Testis (tissue), 3 donors: ENCODE measurements around the gene OCA2. TPM values are rescaled to one million over a fixed set of nuclear protein-coding genes. Genes with fewer than 3 reads are reported as not detected.
"Not testable (repeated sequence)": the region's sequence is repeated elsewhere in the genome, so short reads cannot be mapped to it uniquely, and the experiment has no call there.

ENCODE experiments used
- DNase-seq: peaks from one replicate; pipeline ENCODE4 v3.0.0-alpha.2; 2019
- H3K27ac ChIP-seq, 2 donors: fragments of 200-600 bp; sonication (generic); one replicate each; pipeline ENCODE4 v1.5.1; 2019
- H3K27me3 ChIP-seq: fragments of 200-600 bp; sonication (generic); one replicate; pipeline ENCODE4 v1.5.1; 2019
- H3K36me3 ChIP-seq: fragments of 200-600 bp; sonication (generic); one replicate; pipeline ENCODE4 v1.5.1; 2017; ENCODE audit warnings: low read depth; ENCODE audit errors: missing control alignments
- H3K4me1 ChIP-seq: fragments of 200-600 bp; sonication (generic); one replicate; pipeline ENCODE4 v1.5.1; 2019
- H3K4me3 ChIP-seq, 2 donors: fragments of 200-600 bp; sonication (generic); one replicate each; pipeline ENCODE4 v1.5.1; 2017 to 2019
- H3K9me3 ChIP-seq: fragments of 200-600 bp; sonication (generic); one replicate; pipeline ENCODE4 v1.5.1; 2017
- POLR2A ChIP-seq: fragments of 450-650 bp; IDR thresholded peaks from one replicate; pipeline ENCODE4 v1.6.1; 2017; ENCODE audit warnings: antibody characterized with exemption, mild to moderate bottlenecking, moderate library complexity
- WGBS, 2 donors: methylation state at CpG; one replicate each; pipeline ENCODE4 v1.1.5; 2018; 5-methylcytosine and 5-hydroxymethylcytosine counted together
- intact Hi-C: fragments of 100-400 bp; cut with DNase I; formaldehyde crosslinking; loops from one replicate; pipeline ENCODE4 v1.15.1; 2023; ENCODE audit warnings: low total_unique reads
- polyA plus RNA-seq: library from polyadenylated mRNA; stranded (reverse); fragments of 350-450 nt; fragmentation: Illumina TruSeq; extraction: RNeasy Lipid Tissue Mini Kit (QIAGEN cat#74804); gene quantifications from one replicate; pipeline ENCODE4 v1.2.3, GENCODE V29; 2014; ENCODE audit warnings: low read depth, low replicate concordance; ENCODE audit not compliant: insufficient read depth
- total RNA-seq, 2 donors: library from RNA; depleted of rRNA; stranded (reverse); fragments of >200 nt; gene quantifications; one replicate each; pipeline ENCODE4 v1.2.3, GENCODE V29; 2016
- TF ChIP-seq, protein P1 (sequence below), 3 experiments: fragments of 450-650 bp in 2 of 3; fragments of 200-600 bp in 1 of 3; sonication (generic) in 1 of 3; IDR thresholded peaks; one replicate each; pipeline ENCODE4 v1.5.1; 2016 to 2019; ENCODE audit warnings: antibody characterized with exemption in 3 of 3, mild to moderate bottlenecking in 2 of 3, moderate library complexity in 1 of 3

Gene OCA2
- total and polyA plus RNA-seq, 3 donors from 2014 or later: 2.6 to 7.2 (median 4.5) TPM

DNA sequence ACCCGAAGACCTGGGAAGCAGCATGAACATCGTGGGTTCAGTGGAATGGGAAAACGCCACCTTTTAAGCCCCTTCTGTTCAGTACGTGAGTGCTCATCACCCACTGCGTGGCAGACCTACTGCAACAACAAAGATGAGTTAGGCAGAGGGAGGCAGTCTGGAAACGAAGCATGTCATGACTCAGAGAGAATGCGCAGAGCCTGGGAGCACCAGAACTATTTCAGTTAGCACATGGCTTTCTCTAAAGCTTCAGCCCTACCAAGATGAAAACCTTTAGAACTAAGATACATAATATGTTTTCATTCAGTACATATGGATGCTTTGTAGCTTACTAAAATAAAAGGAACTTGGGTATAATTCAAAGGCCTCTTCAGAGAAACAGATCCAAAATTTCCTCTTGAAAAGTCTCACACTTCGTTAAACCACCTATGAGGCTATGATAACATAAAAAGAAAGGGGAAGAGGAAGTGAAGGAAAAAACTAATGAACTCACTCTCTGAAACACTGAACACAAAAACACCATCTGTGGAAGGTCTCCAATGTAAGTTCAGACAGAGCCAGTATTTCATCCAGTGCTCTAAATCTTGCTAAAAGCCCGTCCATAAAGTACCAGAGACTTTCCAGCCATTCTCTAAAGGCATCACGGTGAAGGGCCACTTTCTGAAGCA lies 140.1 kb downstream of the OCA2 start:
- Histone ChIP-seq H3K4me1 (no peaks in the 10 kb centered on the region), H3K27ac (no peak overlapping the region), H3K9me3 (no peaks in the 10 kb centered on the region), H3K4me3 (no peak overlapping the region), H3K36me3 (no peaks in the 10 kb centered on the region), H3K27me3 (no peaks in the 10 kb centered on the region)
- no peak for DNase-seq
- 75 to 79% methylated on average over 10 of the region's 10 CpGs for WGBS, 2 donors
- no peak for TF ChIP-seq POLR2A
- TF ChIP-seq, protein P1, sequence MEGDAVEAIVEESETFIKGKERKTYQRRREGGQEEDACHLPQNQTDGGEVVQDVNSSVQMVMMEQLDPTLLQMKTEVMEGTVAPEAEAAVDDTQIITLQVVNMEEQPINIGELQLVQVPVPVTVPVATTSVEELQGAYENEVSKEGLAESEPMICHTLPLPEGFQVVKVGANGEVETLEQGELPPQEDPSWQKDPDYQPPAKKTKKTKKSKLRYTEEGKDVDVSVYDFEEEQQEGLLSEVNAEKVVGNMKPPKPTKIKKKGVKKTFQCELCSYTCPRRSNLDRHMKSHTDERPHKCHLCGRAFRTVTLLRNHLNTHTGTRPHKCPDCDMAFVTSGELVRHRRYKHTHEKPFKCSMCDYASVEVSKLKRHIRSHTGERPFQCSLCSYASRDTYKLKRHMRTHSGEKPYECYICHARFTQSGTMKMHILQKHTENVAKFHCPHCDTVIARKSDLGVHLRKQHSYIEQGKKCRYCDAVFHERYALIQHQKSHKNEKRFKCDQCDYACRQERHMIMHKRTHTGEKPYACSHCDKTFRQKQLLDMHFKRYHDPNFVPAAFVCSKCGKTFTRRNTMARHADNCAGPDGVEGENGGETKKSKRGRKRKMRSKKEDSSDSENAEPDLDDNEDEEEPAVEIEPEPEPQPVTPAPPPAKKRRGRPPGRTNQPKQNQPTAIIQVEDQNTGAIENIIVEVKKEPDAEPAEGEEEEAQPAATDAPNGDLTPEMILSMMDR (IDR thresholded peaks at IDR 0.05): no peak
- intact Hi-C loops: no loop called here

DNA sequence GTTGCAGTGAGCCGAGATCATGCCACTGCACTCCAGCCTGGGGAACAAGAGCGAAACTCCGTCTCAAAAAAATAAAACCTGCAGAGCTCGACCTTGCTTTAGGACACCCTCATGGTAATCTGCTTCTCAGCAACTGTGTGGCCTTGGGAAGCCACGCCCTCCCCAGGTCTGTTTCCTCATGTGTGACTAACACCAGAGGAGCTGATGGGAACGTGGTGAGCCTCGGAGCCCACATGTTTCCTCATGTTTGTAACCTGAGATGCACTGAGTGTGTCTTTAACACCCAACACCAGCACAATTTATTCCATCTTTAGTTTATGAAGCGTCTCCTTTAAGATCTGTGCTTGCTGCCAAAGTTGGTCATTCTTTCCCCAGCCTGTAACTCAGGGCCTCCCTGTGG lies 142.8 kb downstream of the OCA2 start:
- intact Hi-C loops: no loop called here
- H3K4me3 ChIP-seq: no peak overlapping the region
- H3K4me1 ChIP-seq: no peaks in the 10 kb centered on the region
- H3K36me3 ChIP-seq: no peaks in the 10 kb centered on the region
- no peak for DNase-seq
- TF ChIP-seq POLR2A: no peak
- TF ChIP-seq, protein P1 (IDR thresholded peaks at IDR 0.05): no peak
- WGBS, 2 donors: 29 to 30% methylated on average over 8 of the region's 8 CpGs
- H3K27me3 ChIP-seq: no peaks in the 10 kb centered on the region
- no peaks in the 10 kb centered on the region for H3K9me3 ChIP-seq
- no peak overlapping the region for H3K27ac ChIP-seq

DNA sequence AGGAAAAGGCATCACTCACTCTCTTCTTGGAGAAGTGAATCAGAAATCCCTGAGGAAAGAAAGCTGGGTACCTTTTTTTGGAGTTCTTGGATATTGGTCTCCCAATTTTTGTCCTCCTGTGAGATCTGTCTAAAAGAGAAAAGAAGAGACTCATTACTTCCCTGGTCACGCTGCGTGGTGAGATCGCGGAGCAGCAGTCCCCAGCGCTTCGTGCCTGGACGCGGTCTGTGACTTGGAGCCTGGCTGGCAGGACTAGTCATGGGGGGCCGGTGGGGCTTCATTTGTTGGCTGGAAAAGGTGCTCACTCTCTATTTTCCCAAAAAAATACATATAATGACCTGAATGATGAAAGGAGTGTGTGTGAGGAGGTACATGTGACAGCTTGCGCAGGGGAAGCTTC lies 144.0 kb downstream of the OCA2 start:
- TF ChIP-seq, protein P1 (IDR thresholded peaks at IDR 0.05): no peak
- no peak for TF ChIP-seq POLR2A
- WGBS, 2 donors: 81 to 97% methylated on average over 10 of the region's 10 CpGs
- intact Hi-C loops: no loop called here
- Histone ChIP-seq H3K27ac (no peak overlapping the region), H3K4me3 (no peak overlapping the region), H3K27me3 (no peaks in the 10 kb centered on the region), H3K36me3 (no peaks in the 10 kb centered on the region), H3K4me1 (no peaks in the 10 kb centered on the region), H3K9me3 (no peaks in the 10 kb centered on the region)
- no peak for DNase-seq

DNA sequence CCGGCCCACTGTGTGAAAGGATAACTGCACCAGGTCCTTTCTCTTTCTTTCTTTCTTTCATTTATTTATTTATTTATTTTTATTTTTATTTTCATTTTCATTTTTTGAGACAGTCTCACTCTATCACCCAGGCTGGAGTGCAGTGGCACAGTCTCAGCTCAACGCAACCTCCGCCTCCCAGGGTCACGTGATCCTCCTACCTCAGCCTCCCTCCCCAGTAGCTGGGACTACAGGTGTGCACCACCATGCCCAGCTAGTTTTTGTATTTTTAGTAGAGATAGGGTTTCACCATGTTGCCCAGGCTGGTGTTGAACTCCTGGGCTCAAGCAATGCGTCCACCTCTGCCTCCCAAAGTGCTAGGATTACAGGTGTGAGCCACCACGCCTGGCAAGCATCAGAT lies 146.5 kb downstream of the OCA2 start:
- H3K36me3 ChIP-seq, intact Hi-C loops, H3K9me3 ChIP-seq, DNase-seq, H3K4me3 ChIP-seq, H3K4me1 ChIP-seq, H3K27me3 ChIP-seq, H3K27ac ChIP-seq: not testable (repeated sequence)
- 92 to 96% methylated on average over 6 of the region's 6 CpGs for WGBS, 2 donors

DNA sequence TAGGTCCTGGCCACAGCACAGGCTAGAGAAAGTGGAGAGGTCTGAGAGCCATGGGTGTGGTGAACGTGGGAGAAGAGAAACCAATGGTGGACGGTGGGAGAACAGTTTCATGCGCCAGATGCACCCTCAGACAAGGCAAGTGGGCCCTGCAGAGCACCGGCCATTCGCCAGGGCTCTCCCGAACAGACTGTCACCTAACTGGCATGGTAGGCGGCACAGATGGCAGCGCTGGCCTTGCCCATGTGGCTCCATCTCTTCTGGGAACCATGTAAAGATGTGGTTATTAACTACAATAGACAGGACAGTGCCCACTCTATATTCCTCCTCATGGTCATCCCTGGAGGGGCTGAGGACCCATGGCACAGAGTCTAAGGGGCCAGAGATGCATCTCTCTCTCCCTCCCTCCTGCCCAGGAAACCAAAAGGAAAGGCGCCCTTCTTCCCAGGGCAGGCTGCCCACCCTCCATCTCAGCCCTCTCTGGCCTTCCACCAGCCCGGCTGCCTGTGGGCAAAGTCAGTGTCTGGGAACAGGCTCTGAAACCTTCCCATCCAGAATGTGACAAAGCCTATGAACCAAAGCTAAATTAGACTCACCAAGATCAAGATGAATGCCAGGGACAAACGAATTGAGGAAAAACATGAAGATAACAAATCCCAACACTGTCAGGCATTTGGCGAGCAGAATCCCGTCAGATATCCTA lies 147.8 kb downstream of the OCA2 start:
- Histone ChIP-seq H3K27me3 (no peaks in the 10 kb centered on the region), H3K36me3 (no peaks in the 10 kb centered on the region), H3K4me1 (no peaks in the 10 kb centered on the region), H3K27ac (no peak overlapping the region), H3K9me3 (no peaks in the 10 kb centered on the region), H3K4me3 (no peak overlapping the region)
- intact Hi-C loops: no loop called here
- WGBS, 2 donors: 86 to 89% methylated on average over 13 of the region's 13 CpGs
- no peak for DNase-seq
- TF ChIP-seq, protein P1 (IDR thresholded peaks at IDR 0.05): no peak
- TF ChIP-seq POLR2A: no peak
